Mesenchymal stem cell (in vitro differentiated cells and primary cell): ENCODE data around the gene NDFIP2.
A peak's percentile ranks its signal among the peaks of the same experiment; 100 is the strongest.

ENCODE experiments used
- DNase-seq: peaks from one replicate; pipeline ENCODE4 v3.0.0-alpha.2; 2013
- H2AFZ ChIP-seq: one replicate; pipeline ENCODE4 v1.6.1; 2013; ENCODE audit warnings: low read depth, mild to moderate bottlenecking, control low read depth, inconsistent platforms, low read length, moderate library complexity
- H2AK5ac ChIP-seq: 2 replicates; pipeline ENCODE4 v1.6.1; 2013; ENCODE audit warnings: low read length, moderate library complexity, mild to moderate bottlenecking, inconsistent platforms; ENCODE audit not compliant: severe bottlenecking
- H2BK120ac ChIP-seq: one replicate; pipeline ENCODE4 v1.6.1; 2013; ENCODE audit warnings: low read depth, mild to moderate bottlenecking, inconsistent platforms, low read length, moderate library complexity
- H2BK12ac ChIP-seq, 2 experiments: one replicate each; pipeline ENCODE4 v1.6.1; 2013; ENCODE audit warnings: inconsistent platforms in 2 of 2, low read length in 2 of 2, mild to moderate bottlenecking in 2 of 2, moderate library complexity in 2 of 2, control low read depth in 1 of 2
- H2BK15ac ChIP-seq: one replicate; pipeline ENCODE4 v1.6.1; 2013; ENCODE audit warnings: mild to moderate bottlenecking, low read depth, inconsistent platforms; ENCODE audit not compliant: poor library complexity, severe bottlenecking
- H2BK5ac ChIP-seq: 2 replicates; pipeline ENCODE4 v1.6.1; 2013; ENCODE audit warnings: low read depth, mild to moderate bottlenecking, low read length, control low read depth, inconsistent platforms; ENCODE audit not compliant: poor library complexity, severe bottlenecking
- H3K14ac ChIP-seq, 2 experiments: one replicate each; pipeline ENCODE4 v1.6.1; 2013; ENCODE audit warnings: inconsistent platforms in 2 of 2, low read length in 2 of 2, control low read depth in 1 of 2, mild to moderate bottlenecking in 1 of 2, moderate library complexity in 1 of 2
- H3K18ac ChIP-seq, 2 experiments: one replicate each; pipeline ENCODE4 v1.6.1; 2013; ENCODE audit warnings: inconsistent platforms in 2 of 2, low read length in 2 of 2, control low read depth in 1 of 2, low read depth in 1 of 2, mild to moderate bottlenecking in 1 of 2
- H3K23ac ChIP-seq, 2 experiments: one replicate each; pipeline ENCODE4 v1.6.1; 2013; ENCODE audit warnings: inconsistent platforms in 2 of 2, low read length in 2 of 2, mild to moderate bottlenecking in 2 of 2, moderate library complexity in 2 of 2, control low read depth in 1 of 2
- H3K27ac ChIP-seq: 2 replicates; pipeline ENCODE4 v1.5.1; 2013; ENCODE audit warnings: mild to moderate bottlenecking, moderate library complexity, low read length, control low read depth, inconsistent platforms; ENCODE audit not compliant: poor library complexity, severe bottlenecking
- H3K27me3 ChIP-seq, 2 experiments: 2 replicates each; pipeline versions ENCODE4 v1.6.1 to v1.7.0; 2013; ENCODE audit warnings: low read length in 2 of 2, mild to moderate bottlenecking in 2 of 2, moderate library complexity in 2 of 2, control low read depth in 1 of 2, inconsistent platforms in 1 of 2; ENCODE audit not compliant: control insufficient read depth in 1 of 2, insufficient read depth in 1 of 2
- H3K36me3 ChIP-seq, 2 experiments: 2 replicates each; pipeline versions ENCODE4 v1.6.1 to v1.7.0; 2013; ENCODE audit warnings: low read length in 2 of 2, control low read depth in 1 of 2, inconsistent platforms in 1 of 2, low read depth in 1 of 2, mild to moderate bottlenecking in 1 of 2; ENCODE audit not compliant: insufficient read depth in 2 of 2, control insufficient read depth in 1 of 2
- H3K4ac ChIP-seq, 2 experiments: one replicate each; pipeline ENCODE4 v1.6.1; 2013; ENCODE audit warnings: inconsistent platforms in 2 of 2, low read length in 2 of 2, mild to moderate bottlenecking in 2 of 2, moderate library complexity in 2 of 2, control low read depth in 1 of 2, low read depth in 1 of 2
- H3K4me1 ChIP-seq: 2 replicates; pipeline ENCODE4 v1.6.1; 2013; ENCODE audit warnings: low read depth, low read length, control low read depth; ENCODE audit not compliant: control insufficient read depth, insufficient read depth
- H3K4me2 ChIP-seq: 2 replicates; pipeline ENCODE4 v1.6.1; 2013; ENCODE audit warnings: low read length, mild to moderate bottlenecking, inconsistent platforms; ENCODE audit not compliant: poor library complexity, severe bottlenecking
- H3K4me3 ChIP-seq, 2 experiments: 2 replicates each; pipeline versions ENCODE4 v1.5.1 to v1.7.0; 2013; ENCODE audit warnings: low read length in 2 of 2, mild to moderate bottlenecking in 2 of 2, control low read depth in 1 of 2, low read depth in 1 of 2; ENCODE audit not compliant: insufficient read depth in 1 of 2
- H3K79me1 ChIP-seq: replicated peaks from 2 replicates; pipeline ENCODE4 v1.6.1; 2013; ENCODE audit warnings: mild to moderate bottlenecking, control low read depth, low read length, inconsistent platforms; ENCODE audit not compliant: poor library complexity, severe bottlenecking
- H3K9ac ChIP-seq: 2 replicates; pipeline ENCODE4 v1.7.0; 2013; ENCODE audit warnings: mild to moderate bottlenecking, low read length, moderate library complexity
- H3K9me3 ChIP-seq: 2 replicates; pipeline ENCODE4 v1.7.0; 2013; ENCODE audit warnings: mild to moderate bottlenecking, low read length; ENCODE audit not compliant: control insufficient read depth
- H4K8ac ChIP-seq: one replicate; pipeline ENCODE4 v1.6.1; 2013; ENCODE audit warnings: inconsistent platforms, mild to moderate bottlenecking, low read length, moderate library complexity
- H4K91ac ChIP-seq: one replicate; pipeline ENCODE4 v1.6.1; 2013; ENCODE audit warnings: mild to moderate bottlenecking, low read length, inconsistent platforms
- WGBS: methylation state at CpG from one replicate; pipeline ENCODE4 v1.1.7; 2013; ENCODE audit warnings: mixed read lengths; 5-methylcytosine and 5-hydroxymethylcytosine counted together

NDFIP2 gene

GRCh38 chr13:79455331-79455730, 25.6 kb upstream of the NDFIP2 start:
- Histone ChIP-seq H3K18ac (no peak overlapping the region), H3K79me1 (no peaks in the 10 kb centered on the region), H3K4me1 (peaks cover 2% of the 10 kb centered on the region), H4K8ac (no peak overlapping the region), H3K4me2 (no peak overlapping the region), H2BK120ac (no peak overlapping the region), H3K9me3 (no peaks in the 10 kb centered on the region), H3K9ac (no peak overlapping the region), H3K14ac (no peak overlapping the region), H2AK5ac (no peak overlapping the region), H2AFZ (no peak overlapping the region), H3K36me3 (no peaks in the 10 kb centered on the region), H4K91ac (no peak overlapping the region), H3K4me3 (no peak overlapping the region), H2BK5ac (no peak overlapping the region), H3K27me3 (no peaks in the 10 kb centered on the region), H3K23ac (no peak overlapping the region), H3K27ac (no peak overlapping the region), H2BK15ac (no peak overlapping the region), H2BK12ac (no peak overlapping the region), H3K4ac (no peak overlapping the region)
- no peak for DNase-seq
- 78% methylated on average over 3 of the region's 7 CpGs for WGBS

- Histone ChIP-seq H2BK15ac (no peak overlapping the region), H3K4me1 (peaks cover 2% of the 10 kb centered on the region), H3K9ac (no peak overlapping the region), H2AFZ (no peak overlapping the region), H3K4me2 (no peak overlapping the region), H3K79me1 (no peaks in the 10 kb centered on the region), H2BK12ac (no peak overlapping the region), H3K27me3 (no peaks in the 10 kb centered on the region), H2AK5ac (no peak overlapping the region), H4K8ac (no peak overlapping the region), H2BK5ac (no peak overlapping the region), H4K91ac (no peak overlapping the region), H3K14ac (no peak overlapping the region), H3K36me3 (no peaks in the 10 kb centered on the region), H3K9me3 (no peaks in the 10 kb centered on the region), H2BK120ac (peak overlapping the region; percentile 19), H3K23ac (no peak overlapping the region), H3K27ac (no peak overlapping the region), H3K18ac (no peak overlapping the region), H3K4ac (no peak overlapping the region), H3K4me3 (no peak overlapping the region)
- WGBS = no CpG with 5 or more reads among the region's 1 CpG
- DNase-seq = no peak
These were observed 24.9 kb upstream of the NDFIP2 start for GRCh38 chr13:79456051-79456450.

GRCh38 chr13:79456656-79457365, 24.1 kb upstream of the NDFIP2 start:
- Histone ChIP-seq H2BK5ac (no peak overlapping the region), H2AK5ac (no peak overlapping the region), H3K4me3 (no peak overlapping the region), H3K9me3 (no peaks in the 10 kb centered on the region), H2AFZ (no peak overlapping the region), H3K36me3 (no peaks in the 10 kb centered on the region), H3K27ac (no peak overlapping the region), H3K4me2 (no peak overlapping the region), H3K79me1 (no peaks in the 10 kb centered on the region), H3K23ac (no peak overlapping the region), H3K27me3 (no peaks in the 10 kb centered on the region), H3K4ac (no peak overlapping the region), H2BK12ac (no peak overlapping the region), H2BK15ac (no peak overlapping the region), H3K9ac (no peak overlapping the region), H3K18ac (no peak overlapping the region), H4K8ac (no peak overlapping the region), H4K91ac (no peak overlapping the region), H2BK120ac (no peak overlapping the region), H3K14ac (no peak overlapping the region), H3K4me1 (no peaks in the 10 kb centered on the region)
- no peak for DNase-seq
- 100% methylated on average over 1 of the region's 1 CpG for WGBS

DNA sequence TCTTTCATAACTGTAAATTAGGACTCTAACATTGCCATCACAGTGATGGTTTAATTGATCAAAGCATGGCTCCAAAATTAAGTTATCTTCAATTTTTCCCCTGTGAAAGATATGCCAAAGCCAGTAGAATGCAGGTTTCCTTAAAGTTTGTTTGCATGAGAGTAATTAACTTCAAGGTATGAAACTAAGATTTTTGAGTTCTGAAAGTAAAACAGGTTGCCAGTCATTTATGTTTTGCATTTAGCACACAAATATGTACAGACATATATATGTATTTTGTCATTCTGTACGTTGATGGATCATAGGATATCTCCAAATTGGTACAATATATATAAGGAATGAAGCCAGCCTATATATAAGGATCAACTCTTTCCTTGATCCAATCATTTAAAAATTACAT, 23.6 kb upstream of the NDFIP2 start:
- H3K36me3 ChIP-seq = no peaks in the 10 kb centered on the region
- H2BK12ac ChIP-seq = no peak overlapping the region
- H3K9me3 ChIP-seq = no peaks in the 10 kb centered on the region
- H3K4me2 ChIP-seq = no peak overlapping the region
- H4K91ac ChIP-seq = no peak overlapping the region
- no peak overlapping the region for H2BK5ac ChIP-seq
- no peak overlapping the region for H3K4me3 ChIP-seq
- no peak overlapping the region for H3K4ac ChIP-seq
- DNase-seq = no peak
- H2AFZ ChIP-seq = no peak overlapping the region
- H3K27ac ChIP-seq = no peak overlapping the region
- no peak overlapping the region for H2AK5ac ChIP-seq
- H3K4me1 ChIP-seq = no peaks in the 10 kb centered on the region
- H4K8ac ChIP-seq = no peak overlapping the region
- no peak overlapping the region for H3K14ac ChIP-seq
- no peaks in the 10 kb centered on the region for H3K27me3 ChIP-seq
- H2BK15ac ChIP-seq = no peak overlapping the region
- H3K18ac ChIP-seq = no peak overlapping the region
- peak overlapping the region; percentile 53 for H3K9ac ChIP-seq
- no peaks in the 10 kb centered on the region for H3K79me1 ChIP-seq
- WGBS = no CpG with 5 or more reads among the region's 1 CpG
- no peak overlapping the region for H2BK120ac ChIP-seq
- no peak overlapping the region for H3K23ac ChIP-seq
